HepG2 (cell line): ENCODE measurements around the gene TMEM253. TPM values are rescaled to one million over a fixed set of nuclear protein-coding genes. Genes with fewer than 3 reads are reported as not detected.

Source experiments
- CREBL2 ChIP-seq: sonication (generic); formaldehyde crosslinking; IDR thresholded peaks from 2 replicates; pipeline ENCODE4 v1.8.1; 2023; ENCODE audit warnings: missing genetic modification reagents, mild to moderate bottlenecking, borderline replicate concordance
- FIP1L1 ChIP-seq: fragments of 200-400 bp; formaldehyde crosslinking; IDR thresholded peaks from 2 replicates; pipeline ENCODE4 v1.6.1; 2018; ENCODE audit warnings: low read depth, mild to moderate bottlenecking, low read length, moderate library complexity, borderline replicate concordance; ENCODE audit not compliant: insufficient read depth
- FLYWCH1 ChIP-seq: sonication (generic); formaldehyde crosslinking; IDR thresholded peaks from 2 replicates; pipeline ENCODE4 v1.8.1; 2023; ENCODE audit warnings: mild to moderate bottlenecking, missing genetic modification reagents
- HBP1 ChIP-seq: IDR thresholded peaks from 2 replicates; pipeline ENCODE4 v1.6.1; 2016; ENCODE audit warnings: low read depth, control low read depth
- HHEX ChIP-seq: IDR thresholded peaks from 2 replicates; pipeline ENCODE4 v1.6.1; 2016; ENCODE audit warnings: control low read depth
- MAFF ChIP-seq: IDR thresholded peaks from 2 replicates; pipeline ENCODE4 v1.6.1; 2011; ENCODE audit warnings: low read depth, low read length, improper control_type of control experiment
- RFX3 ChIP-seq: IDR thresholded peaks from 2 replicates; pipeline ENCODE4 v1.6.1; 2016; ENCODE audit warnings: missing biosample characterization, missing genetic modification reagents
- SAP130 ChIP-seq: IDR thresholded peaks from 2 replicates; pipeline ENCODE4 v1.6.1; 2016; ENCODE audit warnings: low read depth
- ZNF335 ChIP-seq: sonication (generic); formaldehyde crosslinking; IDR thresholded peaks from 2 replicates; pipeline ENCODE4 v1.4.0; 2020; ENCODE audit warnings: missing genetic modification reagents
- ZNF432 ChIP-seq: sonication (generic); formaldehyde crosslinking; IDR thresholded peaks from 2 replicates; pipeline ENCODE4 v1.5.0; 2020; ENCODE audit warnings: missing genetic modification reagents, mild to moderate bottlenecking, borderline replicate concordance
- ZNF44 ChIP-seq: sonication (generic); formaldehyde crosslinking; IDR thresholded peaks from 2 replicates; pipeline ENCODE4 v1.5.1; 2020; ENCODE audit warnings: mild to moderate bottlenecking, missing genetic modification reagents
- ZNF7 ChIP-seq: IDR thresholded peaks from 2 replicates; pipeline ENCODE4 v1.6.1; 2016; ENCODE audit warnings: missing biosample characterization, missing genetic modification reagents
- ZNF775 ChIP-seq: sonication (generic); formaldehyde crosslinking; IDR thresholded peaks from 2 replicates; pipeline ENCODE4 v1.4.0; 2020; ENCODE audit warnings: missing genetic modification reagents, mild to moderate bottlenecking, moderate library complexity, borderline replicate concordance
- ZNF792 ChIP-seq: IDR thresholded peaks from 2 replicates; pipeline ENCODE4 v1.6.1; 2016
- polyA plus RNA-seq, 8 experiments: library from polyadenylated mRNA; depleted of rRNA in 3 of 8; stranded (reverse) in 7 of 8; unstranded in 1 of 8; fragments of >200 nt; fragmentation: Illumina TruSeq in 4 of 8; extraction: Trizol in 4 of 8; gene quantifications; 2 replicates each; pipeline versions ENCODE4 v1.2.1 to v1.2.3, GENCODE V29; 2011 to 2016; ENCODE audit warnings: low read depth in 4 of 8, missing spikeins in 1 of 8, mixed read lengths in 1 of 8; ENCODE audit not compliant: insufficient read depth in 1 of 8
- total RNA-seq, 5 experiments: library from RNA; depleted of rRNA; stranded (reverse); fragments of >200 nt; fragmentation: Illumina TruSeq; extraction: Trizol; gene quantifications; 2 replicates each; pipeline ENCODE4 v1.2.3, GENCODE V29; 2016; ENCODE audit warnings: low read depth in 1 of 5
- TF ChIP-seq, protein P1 (sequence below): sonication (generic); formaldehyde crosslinking; conservative IDR thresholded peaks from 2 replicates; pipeline ENCODE4 v1.8.0; 2022; ENCODE audit warnings: missing genetic modification reagents
- TF ChIP-seq, protein P2 (sequence below): sonication (generic); formaldehyde crosslinking; IDR thresholded peaks from 2 replicates; pipeline ENCODE4 v1.8.0; 2022; ENCODE audit warnings: mild to moderate bottlenecking, missing genetic modification reagents, borderline replicate concordance
- TF ChIP-seq, protein P3 (sequence below): sonication (generic); formaldehyde crosslinking; IDR thresholded peaks from 2 replicates; pipeline ENCODE4 v1.8.0; 2022; ENCODE audit warnings: mild to moderate bottlenecking, missing genetic modification reagents
- TF ChIP-seq, protein P4 (sequence below): sonication (generic); formaldehyde crosslinking; conservative IDR thresholded peaks from 2 replicates; pipeline ENCODE4 v1.4.0; 2020; ENCODE audit warnings: missing genetic modification reagents
- TF ChIP-seq, protein P5 (sequence below): IDR thresholded peaks from 2 replicates; pipeline ENCODE4 v1.6.1; 2018; ENCODE audit warnings: missing genetic modification reagents
- TF ChIP-seq, protein P6 (sequence below): sonication (generic); formaldehyde crosslinking; IDR thresholded peaks from 2 replicates; pipeline ENCODE4 v1.4.0; 2020; ENCODE audit warnings: mild to moderate bottlenecking, missing genetic modification reagents

TMEM253 gene
- total and polyA plus RNA-seq, 2 of the 13 experiments (the other 11 are each of a cell fraction or from before 2014, with no cell fraction given): 0.29 to 0.45 TPM

- TF ChIP-seq ZNF432 (no peak), ZNF335 (CRISPR knock-in tag) (peak; percentile 46; the same call in 1 of the 2 replicates), ZNF44 (CRISPR knock-in tag) (no peak), RFX3 (no peak), MAFF (no peak), CREBL2 (CRISPR knock-in tag) (no peak), SAP130 (CRISPR knock-in tag) (peak; percentile 59), FIP1L1 (no peak), HBP1 (CRISPR knock-in tag) (peak; percentile 73; the same call in 1 of the 2 replicates), ZNF7 (CRISPR knock-in tag) (peak; percentile 32; the same call in 1 of the 2 replicates), ZNF792 (CRISPR knock-in tag) (0 out of 2 replicates have a peak, but pooled peaks have one; percentile 20), FLYWCH1 (no peak), ZNF775 (CRISPR knock-in tag) (no peak), HHEX (CRISPR knock-in tag) (no peak)
- TF ChIP-seq, protein P1, sequence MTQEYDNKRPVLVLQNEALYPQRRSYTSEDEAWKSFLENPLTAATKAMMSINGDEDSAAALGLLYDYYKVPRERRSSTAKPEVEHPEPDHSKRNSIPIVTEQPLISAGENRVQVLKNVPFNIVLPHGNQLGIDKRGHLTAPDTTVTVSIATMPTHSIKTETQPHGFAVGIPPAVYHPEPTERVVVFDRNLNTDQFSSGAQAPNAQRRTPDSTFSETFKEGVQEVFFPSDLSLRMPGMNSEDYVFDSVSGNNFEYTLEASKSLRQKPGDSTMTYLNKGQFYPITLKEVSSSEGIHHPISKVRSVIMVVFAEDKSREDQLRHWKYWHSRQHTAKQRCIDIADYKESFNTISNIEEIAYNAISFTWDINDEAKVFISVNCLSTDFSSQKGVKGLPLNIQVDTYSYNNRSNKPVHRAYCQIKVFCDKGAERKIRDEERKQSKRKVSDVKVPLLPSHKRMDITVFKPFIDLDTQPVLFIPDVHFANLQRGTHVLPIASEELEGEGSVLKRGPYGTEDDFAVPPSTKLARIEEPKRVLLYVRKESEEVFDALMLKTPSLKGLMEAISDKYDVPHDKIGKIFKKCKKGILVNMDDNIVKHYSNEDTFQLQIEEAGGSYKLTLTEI: no peak
- TF ChIP-seq, protein P2, sequence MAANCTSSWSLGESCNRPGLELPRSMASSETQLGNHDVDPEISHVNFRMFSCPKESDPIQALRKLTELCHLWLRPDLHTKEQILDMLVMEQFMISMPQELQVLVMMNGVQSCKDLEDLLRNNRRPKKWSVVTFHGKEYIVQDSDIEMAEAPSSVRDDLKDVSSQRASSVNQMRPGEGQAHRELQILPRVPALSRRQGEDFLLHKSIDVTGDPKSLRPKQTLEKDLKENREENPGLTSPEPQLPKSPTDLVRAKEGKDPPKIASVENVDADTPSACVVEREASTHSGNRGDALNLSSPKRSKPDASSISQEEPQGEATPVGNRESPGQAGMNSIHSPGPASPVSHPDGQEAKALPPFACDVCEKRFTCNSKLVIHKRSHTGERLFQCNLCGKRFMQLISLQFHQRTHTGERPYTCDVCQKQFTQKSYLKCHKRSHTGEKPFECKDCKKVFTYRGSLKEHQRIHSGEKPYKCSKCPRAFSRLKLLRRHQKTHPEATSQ (CRISPR knock-in tag): no peak
- TF ChIP-seq, protein P3, sequence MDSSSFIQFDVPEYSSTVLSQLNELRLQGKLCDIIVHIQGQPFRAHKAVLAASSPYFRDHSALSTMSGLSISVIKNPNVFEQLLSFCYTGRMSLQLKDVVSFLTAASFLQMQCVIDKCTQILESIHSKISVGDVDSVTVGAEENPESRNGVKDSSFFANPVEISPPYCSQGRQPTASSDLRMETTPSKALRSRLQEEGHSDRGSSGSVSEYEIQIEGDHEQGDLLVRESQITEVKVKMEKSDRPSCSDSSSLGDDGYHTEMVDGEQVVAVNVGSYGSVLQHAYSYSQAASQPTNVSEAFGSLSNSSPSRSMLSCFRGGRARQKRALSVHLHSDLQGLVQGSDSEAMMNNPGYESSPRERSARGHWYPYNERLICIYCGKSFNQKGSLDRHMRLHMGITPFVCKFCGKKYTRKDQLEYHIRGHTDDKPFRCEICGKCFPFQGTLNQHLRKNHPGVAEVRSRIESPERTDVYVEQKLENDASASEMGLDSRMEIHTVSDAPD (CRISPR knock-in tag): no peak
- TF ChIP-seq, protein P4, sequence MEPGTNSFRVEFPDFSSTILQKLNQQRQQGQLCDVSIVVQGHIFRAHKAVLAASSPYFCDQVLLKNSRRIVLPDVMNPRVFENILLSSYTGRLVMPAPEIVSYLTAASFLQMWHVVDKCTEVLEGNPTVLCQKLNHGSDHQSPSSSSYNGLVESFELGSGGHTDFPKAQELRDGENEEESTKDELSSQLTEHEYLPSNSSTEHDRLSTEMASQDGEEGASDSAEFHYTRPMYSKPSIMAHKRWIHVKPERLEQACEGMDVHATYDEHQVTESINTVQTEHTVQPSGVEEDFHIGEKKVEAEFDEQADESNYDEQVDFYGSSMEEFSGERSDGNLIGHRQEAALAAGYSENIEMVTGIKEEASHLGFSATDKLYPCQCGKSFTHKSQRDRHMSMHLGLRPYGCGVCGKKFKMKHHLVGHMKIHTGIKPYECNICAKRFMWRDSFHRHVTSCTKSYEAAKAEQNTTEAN (CRISPR knock-in tag): peak; percentile 54; the same call in 1 of the 2 replicates
- TF ChIP-seq, protein P5, sequence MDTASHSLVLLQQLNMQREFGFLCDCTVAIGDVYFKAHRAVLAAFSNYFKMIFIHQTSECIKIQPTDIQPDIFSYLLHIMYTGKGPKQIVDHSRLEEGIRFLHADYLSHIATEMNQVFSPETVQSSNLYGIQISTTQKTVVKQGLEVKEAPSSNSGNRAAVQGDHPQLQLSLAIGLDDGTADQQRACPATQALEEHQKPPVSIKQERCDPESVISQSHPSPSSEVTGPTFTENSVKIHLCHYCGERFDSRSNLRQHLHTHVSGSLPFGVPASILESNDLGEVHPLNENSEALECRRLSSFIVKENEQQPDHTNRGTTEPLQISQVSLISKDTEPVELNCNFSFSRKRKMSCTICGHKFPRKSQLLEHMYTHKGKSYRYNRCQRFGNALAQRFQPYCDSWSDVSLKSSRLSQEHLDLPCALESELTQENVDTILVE (CRISPR knock-in tag): 0 out of 2 replicates have a peak, but pooled peaks have one; percentile 65
- TF ChIP-seq, protein P6, sequence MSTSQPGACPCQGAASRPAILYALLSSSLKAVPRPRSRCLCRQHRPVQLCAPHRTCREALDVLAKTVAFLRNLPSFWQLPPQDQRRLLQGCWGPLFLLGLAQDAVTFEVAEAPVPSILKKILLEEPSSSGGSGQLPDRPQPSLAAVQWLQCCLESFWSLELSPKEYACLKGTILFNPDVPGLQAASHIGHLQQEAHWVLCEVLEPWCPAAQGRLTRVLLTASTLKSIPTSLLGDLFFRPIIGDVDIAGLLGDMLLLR (CRISPR knock-in tag): no peak
Observed at GRCh38 chr14:21095430-21096205, 5.2 kb upstream of the TMEM253 start (continued).
